ENCODE data around the gene CBFA2T3.
"Not testable (repeated sequence)": the region's sequence is repeated elsewhere in the genome, so short reads cannot be mapped to it uniquely, and the experiment has no call there.

The CBFA2T3 gene

GRCh38 chr16:88977018-88977811 is at the start of gene CBFA2T3:
Gene CBFA2T3, minus strand, starts transcription at chr16:88977207. Its CDS starts 400 bp downstream, at chr16:88976807.
- no peak for FAIRE-seq

DNA sequence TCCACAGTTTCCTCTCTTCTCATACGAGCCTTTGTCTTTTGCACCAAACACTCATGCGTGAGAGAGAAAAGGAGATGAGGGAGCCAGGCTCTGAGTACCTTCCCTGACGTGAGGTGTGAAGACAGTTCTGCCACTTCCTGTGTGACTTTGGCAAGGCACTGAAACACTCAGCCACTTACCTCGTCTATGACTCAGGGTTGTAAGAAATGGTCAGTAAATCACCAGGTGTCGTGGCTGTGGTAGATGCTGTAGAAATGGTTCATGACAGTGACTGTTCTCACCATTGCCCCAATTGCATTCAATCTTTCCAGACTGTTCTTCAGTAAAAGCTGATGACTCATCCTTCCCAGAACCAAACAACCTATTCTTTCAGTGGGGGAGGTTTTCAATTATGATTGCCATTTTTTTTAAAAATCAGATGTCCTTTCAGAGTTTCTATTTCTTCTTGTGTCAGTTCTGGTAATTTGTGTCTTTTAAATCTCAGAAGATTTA is 49.2 kb upstream of the CBFA2T3 start:
- no peak for FAIRE-seq

More at GRCh38 chr16:88977018-88977811, at the start of gene CBFA2T3:
- DNase-seq (ENCODE audit: low spot score): no peak

DNA sequence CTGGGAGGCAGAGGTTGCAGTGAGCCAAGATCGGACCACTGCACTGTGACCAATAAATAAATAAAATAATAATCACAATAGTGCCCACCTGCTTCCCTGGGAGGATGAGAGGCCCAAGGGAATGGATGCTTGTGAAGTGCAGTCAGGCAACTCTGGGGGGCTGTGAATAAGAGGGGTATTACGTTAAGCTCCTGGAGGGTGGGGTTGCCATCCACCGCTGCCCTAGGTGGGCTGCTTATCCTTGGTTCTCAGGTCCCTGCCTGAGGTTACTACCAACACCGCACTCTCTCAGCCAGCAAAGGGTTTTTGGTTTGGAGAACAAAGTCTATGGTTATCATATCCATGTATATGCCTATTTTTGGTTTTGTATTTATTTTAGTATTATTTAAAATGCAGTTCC is 48.6 kb upstream of the CBFA2T3 start:
- FAIRE-seq (no peak), DNase-seq (ENCODE audit: low spot score) (no peak)

More for the DNA sequence above, 49.2 kb upstream of the CBFA2T3 start:
- DNase-seq (ENCODE audit: low spot score): peak; percentile 17

- FAIRE-seq (no peak), DNase-seq (ENCODE audit: low spot score) (no peak)
Observed at GRCh38 chr16:89024546-89025060, 47.6 kb upstream of the CBFA2T3 start.

GRCh38 chr16:89023621-89024511 is 46.9 kb upstream of the CBFA2T3 start:
- DNase-seq (ENCODE audit: low spot score) (no peak), FAIRE-seq (no peak)

DNA sequence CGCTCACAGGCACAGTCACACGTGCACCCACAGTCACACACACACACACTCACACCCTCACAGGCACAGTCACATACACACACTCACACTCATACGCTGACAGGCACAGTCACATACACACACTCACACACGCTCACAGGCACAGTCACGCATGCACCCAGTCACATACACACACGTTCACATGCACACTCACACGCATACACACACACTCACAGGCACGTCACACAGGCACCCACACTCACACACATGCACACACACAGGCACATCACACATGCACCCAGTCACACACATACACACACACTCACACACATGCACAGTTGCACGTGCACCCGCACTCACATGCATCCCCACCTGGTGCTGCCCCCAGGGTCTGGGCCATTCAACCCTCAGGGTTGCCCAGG is 46.1 kb upstream of the CBFA2T3 start:
- no peak for FAIRE-seq
- no peak for DNase-seq (ENCODE audit: low spot score)

DNA sequence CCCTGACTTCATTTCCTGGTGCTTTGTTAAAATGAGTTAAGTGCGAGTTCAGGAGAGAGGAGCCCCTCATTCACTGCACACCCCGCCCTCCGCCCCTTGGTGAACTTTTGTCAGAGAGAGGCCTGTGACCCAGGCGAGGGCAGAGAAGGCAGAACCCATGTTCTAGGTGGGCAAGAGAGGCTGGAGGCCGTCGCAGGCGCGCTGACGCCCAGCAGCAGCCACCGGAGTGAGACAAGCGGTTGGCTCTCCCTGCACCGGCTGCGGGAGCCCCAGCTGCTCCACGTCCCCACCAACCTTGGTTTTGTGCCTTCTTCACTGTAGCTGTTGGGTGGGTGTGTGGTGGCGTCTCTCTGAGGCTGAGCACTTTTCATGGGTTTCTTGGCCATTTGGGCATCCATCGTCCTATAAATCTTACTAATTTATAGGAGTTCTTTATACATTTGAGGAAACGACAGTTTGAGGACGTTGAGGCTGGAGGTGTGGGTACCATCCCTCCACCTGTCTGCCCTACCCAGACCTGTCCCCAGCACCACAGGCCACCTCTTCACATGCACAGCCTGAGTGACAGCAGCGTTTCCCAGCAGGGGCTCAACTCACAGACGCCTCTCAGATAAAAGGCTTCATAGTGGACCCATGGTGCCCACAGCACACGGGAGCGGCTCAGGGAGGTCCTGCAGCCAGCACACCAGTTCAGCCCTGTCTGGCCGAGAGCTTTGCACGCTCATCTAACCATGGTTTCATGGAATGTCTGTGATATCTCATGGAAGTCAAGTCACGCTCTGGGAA is 45.2 kb upstream of the CBFA2T3 start:
- no peak for FAIRE-seq
- no peak for DNase-seq (ENCODE audit: low spot score)

- no peak for DNase-seq (ENCODE audit: low spot score)
- no peak for FAIRE-seq
Observed at GRCh38 chr16:89020925-89021595, 44.1 kb upstream of the CBFA2T3 start.

DNA sequence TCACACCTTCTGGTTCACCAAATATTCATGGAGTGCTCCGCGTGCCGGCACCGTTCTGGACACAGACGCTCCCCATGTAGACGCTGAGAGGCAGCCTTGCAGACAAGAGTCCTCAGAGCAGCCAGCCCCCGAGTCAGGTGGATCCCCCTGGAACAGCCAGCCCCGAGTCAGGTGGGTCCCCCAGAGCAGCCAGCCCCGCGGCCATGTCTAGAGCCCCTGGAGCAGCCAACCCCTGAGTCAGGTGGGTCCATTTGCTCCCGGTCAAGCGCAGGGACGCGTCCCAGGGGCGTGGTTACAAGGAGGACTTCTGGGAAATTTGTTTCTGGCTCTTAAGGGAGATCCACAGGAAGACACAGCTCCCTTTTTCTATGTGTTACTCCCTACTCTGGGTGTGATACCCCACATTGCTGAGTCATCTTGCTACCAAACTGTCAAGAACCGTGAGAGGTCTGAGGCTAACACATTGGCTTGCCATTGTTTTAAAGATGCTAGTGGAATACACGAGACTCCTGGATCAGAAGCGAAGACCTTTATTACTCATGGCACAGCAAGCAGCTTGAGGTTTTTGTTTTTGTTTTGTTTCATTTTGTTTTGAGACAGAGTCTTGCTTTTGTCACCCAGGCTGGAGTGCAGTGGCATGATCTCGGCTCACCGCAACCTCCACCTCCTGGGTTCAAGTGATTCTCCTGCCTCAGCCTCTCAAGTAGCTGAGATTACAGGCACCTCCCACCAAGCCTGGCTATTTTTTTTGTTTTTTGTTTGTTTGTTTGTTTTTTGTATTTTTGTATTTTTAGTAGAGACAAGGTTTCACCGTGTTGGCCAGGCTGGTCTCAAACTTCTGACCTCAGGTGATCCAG is 43.3 kb upstream of the CBFA2T3 start:
- DNase-seq (ENCODE audit: low spot score): no peak
- no peak for FAIRE-seq

- no peak for FAIRE-seq
Observed at GRCh38 chr16:89019511-89019910, 42.5 kb upstream of the CBFA2T3 start.

DNA sequence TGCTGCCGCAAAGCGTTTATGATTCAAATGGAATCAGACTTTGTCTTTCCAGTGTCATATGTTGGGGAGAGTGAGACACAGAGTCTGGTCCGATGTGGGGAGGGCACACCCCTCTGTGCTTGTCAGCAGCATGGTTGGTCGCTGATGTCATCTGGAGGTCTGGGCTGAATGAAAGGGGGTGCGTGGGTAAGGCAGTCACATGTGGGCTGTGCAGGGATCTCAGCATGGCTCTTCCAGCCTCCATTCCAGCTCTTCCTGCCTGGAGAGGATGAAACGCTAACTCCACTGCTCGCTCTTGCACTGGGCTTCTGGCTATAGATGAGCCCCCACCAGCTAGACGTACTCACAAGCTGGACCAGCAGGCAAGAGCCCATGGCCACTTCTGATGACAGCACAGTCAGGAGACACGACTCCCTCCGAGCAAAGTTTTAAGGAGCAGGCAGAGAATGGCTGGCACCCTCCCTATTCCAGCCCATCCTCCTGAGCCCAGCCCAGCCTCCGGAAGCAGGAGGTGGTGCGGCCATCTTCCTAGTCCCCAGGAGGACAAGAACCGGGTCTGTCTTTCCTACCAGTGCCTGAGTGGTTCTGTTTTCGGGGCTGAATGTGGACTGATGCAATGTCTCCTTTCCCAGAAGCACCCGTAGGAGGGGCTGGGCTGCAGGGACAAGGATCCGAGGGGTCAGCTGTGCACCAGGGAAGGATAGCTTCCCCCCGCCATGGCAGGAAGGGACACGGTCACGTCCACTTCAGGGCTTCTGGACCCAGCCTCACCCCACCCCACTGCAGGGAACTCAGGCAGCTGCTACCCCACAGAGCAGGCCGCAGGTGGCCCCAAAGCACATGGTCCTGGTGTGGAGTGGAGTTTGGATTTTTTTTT is 41.5 kb upstream of the CBFA2T3 start:
- DNase-seq (ENCODE audit: low spot score) (no peak), FAIRE-seq (no peak)

More at GRCh38 chr16:89019511-89019910, 42.5 kb upstream of the CBFA2T3 start:
- no peak for DNase-seq (ENCODE audit: low spot score)

GRCh38 chr16:89017543-89018281 is 40.7 kb upstream of the CBFA2T3 start:
- no peak for FAIRE-seq

DNA sequence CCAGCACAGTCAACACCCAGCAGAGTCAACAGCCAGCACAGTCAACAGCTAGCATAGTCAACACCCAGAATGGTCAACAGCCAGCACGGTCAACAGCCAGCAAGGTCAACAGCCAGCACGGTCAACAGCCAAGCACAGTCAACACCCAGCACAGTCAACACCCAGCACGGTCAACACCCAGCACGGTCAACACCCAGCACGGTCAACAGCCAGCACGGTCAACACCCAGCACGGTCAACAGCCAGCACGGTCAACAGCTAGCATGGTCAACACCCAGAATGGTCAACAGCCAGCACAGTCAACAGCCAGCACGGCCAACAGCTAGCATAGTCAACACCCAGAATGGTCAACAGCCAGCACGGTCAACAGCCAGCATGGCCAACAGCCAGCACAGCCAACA is 39.6 kb upstream of the CBFA2T3 start:
- DNase-seq (ENCODE audit: low spot score); FAIRE-seq: not testable (repeated sequence)

More at GRCh38 chr16:89017543-89018281, 40.7 kb upstream of the CBFA2T3 start:
- no peak for DNase-seq (ENCODE audit: low spot score)

- DNase-seq (ENCODE audit: low spot score): no peak
- FAIRE-seq: no peak
Observed at GRCh38 chr16:89015271-89015859, 38.4 kb upstream of the CBFA2T3 start.

DNA sequence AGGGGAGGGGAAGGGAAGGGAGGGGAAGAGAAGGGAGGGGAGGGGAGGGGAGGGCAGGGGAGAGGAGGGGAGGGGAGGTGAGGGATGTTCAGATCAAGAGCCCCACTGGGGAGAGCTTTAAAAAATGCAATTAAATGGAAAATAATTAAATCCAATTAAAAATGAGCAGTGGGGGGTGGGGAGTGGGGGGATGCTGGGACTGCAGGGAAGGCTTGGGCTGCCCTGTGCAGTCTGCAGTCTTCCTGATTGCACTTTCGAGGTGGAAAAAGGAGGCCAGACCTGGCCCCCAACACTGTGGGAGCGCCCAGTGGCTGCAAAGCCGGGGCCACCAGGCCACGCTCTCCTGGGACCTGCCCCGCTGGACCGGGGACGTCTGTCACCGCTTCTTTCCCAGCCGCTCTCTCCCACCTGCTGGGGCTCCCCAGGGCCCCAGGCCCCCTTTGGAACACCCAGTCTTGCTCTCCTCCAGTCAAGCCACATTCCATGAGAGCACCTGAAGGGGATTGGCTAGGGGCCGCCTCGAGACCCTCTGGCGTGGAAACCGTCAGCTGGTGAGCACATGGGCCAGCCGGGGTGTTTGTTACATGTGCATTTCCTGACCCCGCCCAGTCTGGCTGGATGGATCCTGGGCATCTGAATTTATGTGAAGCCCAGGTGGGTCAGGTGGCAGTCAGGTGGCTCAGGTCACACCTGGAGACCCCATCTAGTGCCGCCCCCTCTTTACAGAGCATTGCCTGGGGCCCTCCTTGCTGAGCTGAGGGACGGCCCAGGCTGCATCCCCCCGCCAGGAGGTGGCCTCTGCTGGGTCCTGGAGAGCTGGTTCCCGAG is 37.6 kb upstream of the CBFA2T3 start:
- FAIRE-seq (no peak), DNase-seq (ENCODE audit: low spot score) (no peak)

DNA sequence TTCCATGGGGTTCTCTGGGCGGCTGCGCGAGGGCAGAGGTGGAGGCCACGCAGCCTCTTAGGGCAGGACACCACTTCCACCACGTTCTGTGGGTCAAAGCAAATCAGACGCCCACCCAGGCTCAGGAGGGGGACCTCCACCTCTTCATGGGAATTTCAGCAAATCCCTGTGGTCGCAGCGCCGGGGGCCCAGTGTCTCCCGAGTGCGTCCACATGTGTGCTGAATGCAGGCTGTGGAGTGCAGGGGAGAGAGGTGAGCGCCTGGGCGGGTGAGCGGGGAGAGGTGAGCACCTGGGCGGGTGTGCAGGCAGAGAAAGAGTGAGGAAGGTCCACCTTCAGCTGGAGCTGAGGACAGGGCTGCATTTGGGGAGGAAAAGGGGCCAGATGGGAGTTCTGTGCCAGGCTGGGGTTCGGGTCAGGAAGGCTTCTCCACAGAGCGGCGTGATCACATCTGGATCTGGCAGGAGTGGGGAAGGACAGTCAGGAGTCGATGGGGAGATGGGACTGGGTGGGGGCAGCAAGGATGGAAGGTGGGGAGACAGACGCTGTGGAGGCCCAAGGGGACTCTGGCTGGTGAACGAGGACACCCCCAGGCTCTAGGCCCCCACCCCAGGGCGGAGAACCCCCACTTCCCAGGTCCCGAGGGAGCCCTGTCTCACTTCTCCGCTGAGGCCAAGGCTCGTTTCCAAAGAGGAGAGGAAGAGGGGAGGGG is 36.8 kb upstream of the CBFA2T3 start:
- no peak for FAIRE-seq
- no peak for DNase-seq (ENCODE audit: low spot score)

All from RCC 7860 (cell line).